G401 (cell line): ENCODE measurements around the gene RABL6. TPM values are rescaled to one million over a fixed set of nuclear protein-coding genes. Genes with fewer than 3 reads are reported as not detected.
"Not testable (repeated sequence)": the region's sequence is repeated elsewhere in the genome, so short reads cannot be mapped to it uniquely, and the experiment has no call there.

Source experiments
- DNase-seq: peaks from one replicate; pipeline ENCODE4 v3.0.0-alpha.2; 2015; ENCODE audit warnings: low spot score
- in situ Hi-C: cut with HindIII; loops from 2 replicates; pipeline ENCODE4 v1.10.0; 2016; ENCODE audit warnings: low sequenced_read_pairs, mixed read lengths
- total RNA-seq: library from RNA; depleted of rRNA; stranded (reverse); fragments of >200 nt; shearing (Covaris generic); gene quantifications from 2 replicates; pipeline ENCODE4 v1.2.3, GENCODE V29; 2014

RABL6 gene
- total RNA-seq, 1 experiment from 2014 or later = 222 TPM

- in situ Hi-C loops = no loop called here
- DNase-seq = peak; percentile 43
Observed at GRCh38 chr9:136774416-136775045, 33.2 kb upstream of the RABL6 start.

GRCh38 chr9:136775191-136775590 is 32.6 kb upstream of the RABL6 start:
- peak; percentile 75 for DNase-seq
- in situ Hi-C loops = no loop called here

GRCh38 chr9:136776947-136777346 is 30.8 kb upstream of the RABL6 start:
- in situ Hi-C loops = no loop called here

GRCh38 chr9:136777359-136777758 is 30.4 kb upstream of the RABL6 start:
- no peak for DNase-seq
- in situ Hi-C loops = no loop called here

More at GRCh38 chr9:136776947-136777346, 30.8 kb upstream of the RABL6 start:
- no peak for DNase-seq

GRCh38 chr9:136779808-136780207 is 27.9 kb upstream of the RABL6 start:
- DNase-seq = peak; percentile 65
- in situ Hi-C loops = no loop called here

GRCh38 chr9:136782452-136782851 is 25.3 kb upstream of the RABL6 start:
- no peak for DNase-seq
- in situ Hi-C loops = no loop called here

GRCh38 chr9:136784249-136784996 is 23.3 kb upstream of the RABL6 start:
- DNase-seq = peak; percentile 74
- in situ Hi-C loops = no loop called here

GRCh38 chr9:136784997-136785361 is 22.8 kb upstream of the RABL6 start:
- DNase-seq = no peak
- in situ Hi-C loops = no loop called here

- in situ Hi-C loops, DNase-seq: not testable (repeated sequence)
Observed at GRCh38 chr9:136785565-136786355, 22.0 kb upstream of the RABL6 start.

GRCh38 chr9:136786451-136786850 is 21.3 kb upstream of the RABL6 start:
- in situ Hi-C loops = no loop called here
- no peak for DNase-seq

- DNase-seq, in situ Hi-C loops: not testable (repeated sequence)
Observed at GRCh38 chr9:136786983-136787382, 20.8 kb upstream of the RABL6 start.

- in situ Hi-C loops = no loop called here
- DNase-seq = peak; percentile 81
Observed at GRCh38 chr9:136787690-136788400, 19.9 kb upstream of the RABL6 start.

- in situ Hi-C loops, DNase-seq: not testable (repeated sequence)
Observed at GRCh38 chr9:136788644-136789522, 18.9 kb upstream of the RABL6 start.

- in situ Hi-C loops = no loop called here
- no peak for DNase-seq
Observed at GRCh38 chr9:136789523-136789937, 18.2 kb upstream of the RABL6 start.

GRCh38 chr9:136790640-136791515 is 16.9 kb upstream of the RABL6 start, which contains the start of gene TMEM141:
TMEM141 (plus strand) TSS chr9:136791344; CDS start chr9:136791371, 27 bp downstream.
- in situ Hi-C loops = no loop called here
- peak; percentile 99 for DNase-seq

GRCh38 chr9:136791516-136792276 is 16.1 kb upstream of the RABL6 start:
- in situ Hi-C loops = no loop called here
- peak; percentile 49 for DNase-seq
